22Rv1 (cell line): Measurements from ENCODE around the gene FAM50A.

ENCODE experiments used
- H3K27ac ChIP-seq: fragments of 450-650 bp; 2 replicates; pipeline ENCODE4 v1.5.1; 2017
- ZFX ChIP-seq: fragments of 450-650 bp; IDR thresholded peaks from 2 replicates; pipeline ENCODE4 v1.6.1; 2017; ENCODE audit warnings: antibody characterized with exemption, borderline replicate concordance
- TF ChIP-seq, protein P1 (sequence below): fragments of 450-650 bp; IDR thresholded peaks from 2 replicates; pipeline ENCODE4 v1.5.1; 2017; ENCODE audit warnings: mild to moderate bottlenecking

FAM50A gene

DNA sequence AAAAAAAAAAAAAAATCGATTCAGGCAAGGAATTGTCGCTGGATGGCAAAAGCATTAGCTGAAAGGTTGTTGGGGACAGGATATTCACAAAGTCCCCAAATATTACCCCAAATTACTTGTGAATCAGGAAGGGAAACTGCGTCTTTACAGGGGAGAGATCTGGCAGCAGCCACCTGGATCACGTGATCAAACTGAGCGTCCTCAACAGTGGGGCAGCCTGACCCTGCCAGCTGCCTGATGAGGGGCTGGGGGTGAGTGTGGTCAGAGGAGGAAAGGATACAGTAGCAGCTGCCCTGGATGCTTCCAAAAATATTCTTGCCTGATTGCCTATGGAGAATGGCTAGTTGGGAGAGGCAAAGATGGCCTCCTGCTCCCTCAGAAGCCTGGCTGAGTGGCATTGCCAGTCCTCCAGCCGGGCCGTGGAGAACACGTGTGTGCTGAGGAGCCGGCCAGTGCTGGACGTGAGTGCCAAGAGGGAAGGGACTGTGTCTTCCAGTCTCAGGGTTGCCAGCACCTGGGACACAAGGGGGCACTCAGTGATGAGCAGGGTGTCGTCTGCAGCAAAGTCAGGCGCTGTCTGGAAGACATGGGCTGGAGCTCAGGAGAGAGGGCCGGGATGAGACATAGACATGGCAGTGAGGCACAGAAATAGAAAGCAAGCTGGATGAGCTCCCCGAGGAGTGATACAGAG is 38.1 kb downstream of the FAM50A start:
- TF ChIP-seq ZFX, result no peak
- TF ChIP-seq, protein P1, sequence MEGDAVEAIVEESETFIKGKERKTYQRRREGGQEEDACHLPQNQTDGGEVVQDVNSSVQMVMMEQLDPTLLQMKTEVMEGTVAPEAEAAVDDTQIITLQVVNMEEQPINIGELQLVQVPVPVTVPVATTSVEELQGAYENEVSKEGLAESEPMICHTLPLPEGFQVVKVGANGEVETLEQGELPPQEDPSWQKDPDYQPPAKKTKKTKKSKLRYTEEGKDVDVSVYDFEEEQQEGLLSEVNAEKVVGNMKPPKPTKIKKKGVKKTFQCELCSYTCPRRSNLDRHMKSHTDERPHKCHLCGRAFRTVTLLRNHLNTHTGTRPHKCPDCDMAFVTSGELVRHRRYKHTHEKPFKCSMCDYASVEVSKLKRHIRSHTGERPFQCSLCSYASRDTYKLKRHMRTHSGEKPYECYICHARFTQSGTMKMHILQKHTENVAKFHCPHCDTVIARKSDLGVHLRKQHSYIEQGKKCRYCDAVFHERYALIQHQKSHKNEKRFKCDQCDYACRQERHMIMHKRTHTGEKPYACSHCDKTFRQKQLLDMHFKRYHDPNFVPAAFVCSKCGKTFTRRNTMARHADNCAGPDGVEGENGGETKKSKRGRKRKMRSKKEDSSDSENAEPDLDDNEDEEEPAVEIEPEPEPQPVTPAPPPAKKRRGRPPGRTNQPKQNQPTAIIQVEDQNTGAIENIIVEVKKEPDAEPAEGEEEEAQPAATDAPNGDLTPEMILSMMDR, result no peak

DNA sequence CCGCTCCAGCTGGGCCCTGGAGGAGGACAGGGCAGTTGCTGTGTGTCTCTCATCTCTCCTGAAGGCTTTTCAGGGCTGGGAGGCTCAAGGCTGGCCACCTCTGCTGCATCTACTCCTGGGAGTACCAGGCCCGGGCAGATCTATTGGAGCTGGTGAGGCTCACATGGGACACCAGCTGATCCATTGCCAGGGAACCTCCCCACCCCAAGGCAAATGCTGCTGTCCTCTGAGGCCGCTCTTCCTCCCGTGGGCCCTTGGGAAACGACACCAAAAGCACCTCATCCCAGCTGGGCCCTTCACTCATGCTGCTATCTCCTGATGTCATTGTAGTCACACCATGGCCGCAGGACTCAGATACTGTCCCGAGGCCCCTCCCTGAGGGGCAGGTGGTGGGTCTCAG is 38.8 kb downstream of the FAM50A start:
- no peak overlapping the region for H3K27ac ChIP-seq
- no peak for TF ChIP-seq ZFX
- TF ChIP-seq, protein P1, result no peak

More for the DNA sequence above, 38.1 kb downstream of the FAM50A start:
- no peak overlapping the region for H3K27ac ChIP-seq

DNA sequence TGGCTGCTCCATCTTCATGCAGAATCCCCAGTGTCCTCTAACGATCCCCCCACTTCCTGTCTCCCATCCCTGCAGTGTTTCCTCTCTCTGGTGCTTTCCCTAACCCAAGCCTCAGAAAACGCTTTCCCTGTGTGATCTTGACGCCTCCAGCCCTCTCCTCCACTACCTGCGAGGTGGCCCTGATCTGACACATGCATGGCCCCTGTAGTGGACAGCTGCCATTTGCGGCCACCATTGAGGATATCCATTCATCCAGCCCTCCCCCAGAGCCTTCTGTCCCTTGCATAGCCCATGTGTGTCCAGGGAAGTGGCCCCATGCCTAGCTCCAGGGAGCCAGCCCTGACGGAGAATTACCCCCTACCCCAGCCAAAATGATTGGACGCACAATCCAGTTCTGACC is 39.4 kb downstream of the FAM50A start:
- no peak overlapping the region for H3K27ac ChIP-seq
- no peak for TF ChIP-seq ZFX
- TF ChIP-seq, protein P1, result no peak

DNA sequence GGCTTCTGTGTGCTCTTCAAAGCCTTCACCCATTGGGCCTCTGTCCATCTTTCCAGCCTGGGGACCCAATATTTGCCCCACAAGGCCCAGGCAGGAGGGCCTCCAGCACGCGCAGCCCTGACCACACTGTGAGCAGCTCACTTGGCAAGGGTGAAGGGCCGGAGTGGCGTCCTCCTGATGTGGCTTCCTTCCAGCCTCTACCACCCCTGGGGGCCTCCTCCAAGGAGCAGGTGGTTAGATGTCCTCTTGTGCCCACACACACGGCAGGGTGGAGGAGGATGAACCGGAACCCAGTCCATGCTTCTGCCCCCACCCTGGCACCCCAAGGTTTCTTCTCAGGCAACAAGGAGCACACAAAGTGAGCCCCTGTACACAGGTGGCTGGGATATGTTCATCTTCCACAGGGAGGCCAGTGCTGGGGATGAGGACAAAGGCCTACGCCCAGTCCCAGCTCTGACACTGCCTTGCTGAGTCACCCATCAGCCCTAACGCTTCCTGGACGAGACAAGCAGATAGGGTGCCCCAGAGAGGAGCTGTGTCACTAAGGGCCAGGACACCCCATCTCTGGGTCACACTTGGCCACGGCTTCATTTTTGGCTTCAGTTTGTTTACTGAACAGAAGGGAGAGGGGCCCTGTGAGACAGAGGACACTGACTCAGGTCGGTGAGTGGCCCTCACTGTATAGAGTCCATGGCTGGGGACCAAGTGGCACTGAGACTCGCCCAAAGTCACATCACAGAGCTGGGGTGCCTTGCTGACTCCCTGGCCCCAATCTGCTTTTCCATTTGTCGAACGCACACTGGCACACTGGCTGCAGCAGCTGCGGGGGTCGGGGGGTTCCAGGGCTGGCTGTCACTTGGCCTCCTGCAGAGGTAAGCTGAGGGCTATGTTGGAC is 40.6 kb downstream of the FAM50A start:
- no peak overlapping the region for H3K27ac ChIP-seq
- TF ChIP-seq ZFX, result no peak
- TF ChIP-seq, protein P1, result no peak

DNA sequence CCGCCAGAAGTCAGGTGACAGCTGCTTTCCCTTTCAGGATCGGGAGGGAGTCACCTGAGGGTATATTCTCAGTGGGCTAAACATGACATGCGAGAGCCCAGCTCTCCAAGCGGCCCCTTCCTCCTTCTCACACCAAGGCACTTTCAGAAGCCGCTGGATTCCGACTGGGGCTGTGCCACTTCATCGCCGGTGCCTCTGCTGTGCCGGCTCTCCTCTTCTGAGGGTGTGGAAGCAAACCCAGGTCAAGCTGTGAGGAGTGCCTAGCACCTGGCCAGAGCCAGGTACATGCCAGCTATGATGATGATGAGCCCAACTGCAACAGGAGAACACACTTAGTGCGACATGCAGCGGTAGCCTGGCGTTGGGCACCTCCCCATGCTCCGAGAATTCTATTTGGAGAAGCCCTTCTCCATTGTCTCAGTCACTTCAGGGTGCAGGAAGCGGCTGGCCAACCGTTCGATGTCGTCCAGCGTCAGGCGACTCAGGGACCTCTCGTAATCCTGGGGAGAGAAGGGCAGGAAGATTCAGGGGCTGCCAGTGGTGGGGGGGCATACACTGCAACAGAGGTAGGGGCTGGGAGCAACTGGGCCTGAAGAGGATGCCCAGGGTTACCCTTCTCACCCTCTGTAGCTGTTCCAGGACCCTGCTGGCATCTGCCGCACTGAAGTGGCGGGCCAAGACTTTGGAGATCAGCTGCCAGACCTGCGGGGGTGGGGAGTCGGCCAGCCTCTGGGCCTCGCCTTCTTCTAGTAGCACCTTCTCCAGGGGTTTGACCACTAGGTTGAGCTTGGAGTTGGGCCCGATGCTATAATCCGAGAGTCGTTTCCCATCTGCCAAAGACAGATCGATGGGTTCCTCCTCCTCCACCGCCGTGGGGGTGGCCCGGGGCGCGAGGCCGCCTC is 41.5 kb downstream of the FAM50A start:
- TF ChIP-seq ZFX, result no peak
- TF ChIP-seq, protein P1, result no peak

DNA sequence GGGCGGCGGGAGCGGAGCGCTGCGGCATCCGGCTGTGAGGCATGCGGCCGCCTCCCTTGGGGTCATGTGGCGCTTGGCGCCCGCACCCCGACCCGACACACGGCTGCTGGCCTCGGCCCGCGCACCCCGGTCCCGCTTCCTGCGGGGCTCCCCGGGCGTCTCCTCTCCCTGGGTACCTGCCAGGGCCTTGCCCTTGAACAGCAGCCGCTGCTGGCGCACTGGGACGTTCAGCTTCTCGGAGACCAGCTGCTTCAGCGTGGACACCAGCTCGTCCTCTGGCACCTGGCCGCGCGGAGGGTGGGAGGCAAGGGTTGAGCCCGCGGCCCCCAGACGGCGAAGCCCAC is 42.1 kb downstream of the FAM50A start:
- TF ChIP-seq ZFX, result no peak
- TF ChIP-seq, protein P1, result no peak
- peak overlapping the region; percentile 88 for H3K27ac ChIP-seq

More for the DNA sequence above, 41.5 kb downstream of the FAM50A start:
- peak overlapping the region; percentile 88 for H3K27ac ChIP-seq
